GM12872 (cell line): ENCODE measurements around the gene TRIM2.

Source experiments
- TF ChIP-seq, protein P1 (sequence below): IDR thresholded peaks from 3 replicates; pipeline ENCODE4 v1.5.1; 2011; ENCODE audit warnings: low read depth, mild to moderate bottlenecking, low read length, moderate library complexity; ENCODE audit not compliant: insufficient read depth

TRIM2 gene

GRCh38 chr4:153348006-153348405 is 143.8 kb downstream of the TRIM2 start:
- TF ChIP-seq, protein P1, sequence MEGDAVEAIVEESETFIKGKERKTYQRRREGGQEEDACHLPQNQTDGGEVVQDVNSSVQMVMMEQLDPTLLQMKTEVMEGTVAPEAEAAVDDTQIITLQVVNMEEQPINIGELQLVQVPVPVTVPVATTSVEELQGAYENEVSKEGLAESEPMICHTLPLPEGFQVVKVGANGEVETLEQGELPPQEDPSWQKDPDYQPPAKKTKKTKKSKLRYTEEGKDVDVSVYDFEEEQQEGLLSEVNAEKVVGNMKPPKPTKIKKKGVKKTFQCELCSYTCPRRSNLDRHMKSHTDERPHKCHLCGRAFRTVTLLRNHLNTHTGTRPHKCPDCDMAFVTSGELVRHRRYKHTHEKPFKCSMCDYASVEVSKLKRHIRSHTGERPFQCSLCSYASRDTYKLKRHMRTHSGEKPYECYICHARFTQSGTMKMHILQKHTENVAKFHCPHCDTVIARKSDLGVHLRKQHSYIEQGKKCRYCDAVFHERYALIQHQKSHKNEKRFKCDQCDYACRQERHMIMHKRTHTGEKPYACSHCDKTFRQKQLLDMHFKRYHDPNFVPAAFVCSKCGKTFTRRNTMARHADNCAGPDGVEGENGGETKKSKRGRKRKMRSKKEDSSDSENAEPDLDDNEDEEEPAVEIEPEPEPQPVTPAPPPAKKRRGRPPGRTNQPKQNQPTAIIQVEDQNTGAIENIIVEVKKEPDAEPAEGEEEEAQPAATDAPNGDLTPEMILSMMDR = no peak; the same call in 2 of the 3 replicates

DNA sequence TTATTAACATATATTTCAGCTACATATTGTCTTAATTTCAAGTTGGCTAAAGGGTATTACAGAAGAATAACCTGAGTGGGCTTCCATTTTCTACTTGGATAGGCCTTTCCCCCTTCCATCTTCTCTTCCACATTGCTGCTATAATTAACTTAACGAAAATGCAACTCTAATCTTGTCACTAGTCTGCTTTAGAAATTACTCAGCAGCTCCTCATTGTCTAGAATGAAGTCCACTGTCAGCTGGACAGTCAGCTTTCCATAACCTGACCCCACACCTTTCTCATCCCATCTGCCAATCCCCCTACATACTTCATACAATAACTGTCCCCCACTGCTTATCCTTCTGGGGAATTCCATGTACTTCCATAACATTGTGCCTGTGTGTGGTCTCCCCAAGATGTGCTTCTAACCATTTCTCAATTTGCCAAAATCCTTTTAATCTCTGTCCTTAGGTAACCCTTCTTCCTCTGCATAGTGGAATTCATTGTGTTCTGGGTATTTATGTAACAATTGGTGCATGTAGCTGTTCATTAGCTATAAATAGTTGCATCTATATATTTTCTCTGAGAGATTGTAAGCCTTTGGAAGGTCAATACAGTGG is 145.1 kb downstream of the TRIM2 start:
- TF ChIP-seq, protein P1 = no peak

DNA sequence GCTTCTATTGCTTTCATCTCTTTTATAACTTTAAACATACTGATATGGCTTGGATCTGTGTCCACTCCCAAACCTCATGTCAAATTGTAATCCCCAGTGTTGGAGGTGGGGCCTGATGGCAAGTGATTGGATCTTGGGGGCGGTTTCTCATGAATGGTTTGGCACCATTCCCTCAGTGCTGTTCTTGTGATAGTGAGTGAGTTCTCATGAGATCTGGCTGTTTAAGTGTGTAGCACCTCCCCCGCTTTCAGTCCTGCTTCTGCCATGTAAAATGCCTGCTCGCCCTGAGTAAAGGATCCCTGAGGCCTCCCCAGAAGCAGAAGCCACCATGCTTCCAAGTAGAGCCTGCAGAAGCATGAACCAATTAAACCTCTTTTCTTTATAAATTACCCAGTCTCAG is 157.9 kb downstream of the TRIM2 start:
- TF ChIP-seq, protein P1 = no peak

DNA sequence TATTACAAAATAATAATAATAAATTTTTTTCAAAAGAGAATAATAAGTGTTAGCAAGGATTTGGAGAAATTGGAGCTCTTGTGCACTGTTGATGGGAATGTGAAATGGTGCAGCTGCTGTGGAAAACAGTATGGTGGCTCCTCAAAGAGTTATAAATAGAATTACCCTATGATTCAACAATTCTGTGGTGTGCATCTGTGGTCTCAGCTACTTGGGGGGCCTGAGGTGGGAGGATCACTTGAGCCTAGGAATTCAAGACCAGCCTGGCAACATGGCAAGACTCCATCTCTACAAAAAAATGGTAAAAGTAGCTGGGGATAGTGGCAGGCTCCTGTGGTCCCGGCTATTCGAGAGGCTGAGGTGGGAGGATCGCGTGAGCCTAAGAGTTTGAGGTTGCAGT is 159.8 kb downstream of the TRIM2 start:
- TF ChIP-seq, protein P1 = no peak

DNA sequence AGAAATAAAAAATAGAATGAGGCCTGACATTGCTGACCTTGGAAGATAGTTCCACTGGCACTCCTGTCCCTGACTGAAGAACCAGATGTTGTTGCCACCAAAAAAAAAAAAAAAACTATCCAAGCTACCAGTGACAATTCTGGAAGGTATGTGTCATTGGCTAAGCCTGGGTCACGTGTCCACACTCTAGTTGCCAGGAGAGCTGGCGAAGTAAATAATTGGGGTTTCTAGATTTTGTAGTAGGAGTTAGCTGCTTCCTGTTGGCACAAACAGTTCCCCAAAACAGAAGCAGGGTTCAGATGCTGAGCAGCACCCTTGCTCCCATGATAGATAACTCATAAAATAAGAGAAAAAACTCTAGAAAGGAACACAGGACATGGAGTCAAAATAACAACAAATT is 160.8 kb downstream of the TRIM2 start:
- TF ChIP-seq, protein P1 = no peak

GRCh38 chr4:153366486-153366885 is 162.2 kb downstream of the TRIM2 start:
- TF ChIP-seq, protein P1 = no peak

DNA sequence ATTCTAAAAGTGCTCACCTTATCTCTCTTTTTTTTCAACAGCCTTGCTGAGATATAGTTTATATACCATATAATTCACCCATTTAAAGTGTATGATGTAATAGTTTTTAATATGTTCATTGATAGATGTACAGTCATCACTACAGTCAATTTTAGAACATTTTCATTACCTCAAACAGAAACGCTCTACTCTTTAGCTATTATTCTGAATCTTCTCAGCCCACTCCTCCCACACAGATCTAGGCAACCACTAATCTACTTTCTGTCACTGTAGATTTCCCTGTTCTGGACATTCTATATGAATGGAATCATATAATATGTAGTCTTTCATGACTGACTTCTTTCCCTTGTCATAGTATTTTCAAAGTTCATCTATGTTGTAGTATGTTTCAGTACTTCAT is 162.8 kb downstream of the TRIM2 start:
- TF ChIP-seq, protein P1 = no peak

DNA sequence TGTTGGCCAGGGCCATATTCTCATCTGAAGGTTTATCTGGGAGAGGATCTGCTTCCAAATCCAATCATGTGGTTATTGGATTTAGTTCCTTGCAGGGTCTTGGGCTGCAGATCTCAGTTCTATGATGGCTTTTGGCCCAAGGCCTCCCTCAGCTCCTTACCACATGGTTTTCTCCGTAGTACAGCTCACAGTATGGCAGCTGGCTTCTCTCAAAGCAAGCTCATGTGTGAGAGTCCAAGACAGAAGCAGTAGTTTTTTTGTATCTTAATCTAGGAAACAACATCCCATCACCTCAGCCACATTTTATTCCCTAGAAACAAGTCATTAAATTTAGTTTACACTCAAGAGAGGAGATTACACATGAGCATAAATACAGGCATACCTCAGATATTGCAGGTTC is 164.8 kb downstream of the TRIM2 start:
- TF ChIP-seq, protein P1 = no peak
